Breast epithelium (tissue), 3 donors: Measurements from ENCODE around the gene RANBP1.

Experiments used
- POLR2AphosphoS5 ChIP-seq, 3 donors: sonication (generic); formaldehyde crosslinking; IDR thresholded peaks; one replicate each; pipeline ENCODE4 v1.6.1; 2017; ENCODE audit warnings: antibody characterized with exemption in 3 of 3
- TF ChIP-seq, protein P1 (sequence below), 3 donors: fragments of 450-650 bp; IDR thresholded peaks; one replicate each; pipeline ENCODE4 v1.5.1; 2016 to 2017; ENCODE audit warnings: antibody characterized with exemption in 3 of 3, mild to moderate bottlenecking in 3 of 3, moderate library complexity in 3 of 3

DNA sequence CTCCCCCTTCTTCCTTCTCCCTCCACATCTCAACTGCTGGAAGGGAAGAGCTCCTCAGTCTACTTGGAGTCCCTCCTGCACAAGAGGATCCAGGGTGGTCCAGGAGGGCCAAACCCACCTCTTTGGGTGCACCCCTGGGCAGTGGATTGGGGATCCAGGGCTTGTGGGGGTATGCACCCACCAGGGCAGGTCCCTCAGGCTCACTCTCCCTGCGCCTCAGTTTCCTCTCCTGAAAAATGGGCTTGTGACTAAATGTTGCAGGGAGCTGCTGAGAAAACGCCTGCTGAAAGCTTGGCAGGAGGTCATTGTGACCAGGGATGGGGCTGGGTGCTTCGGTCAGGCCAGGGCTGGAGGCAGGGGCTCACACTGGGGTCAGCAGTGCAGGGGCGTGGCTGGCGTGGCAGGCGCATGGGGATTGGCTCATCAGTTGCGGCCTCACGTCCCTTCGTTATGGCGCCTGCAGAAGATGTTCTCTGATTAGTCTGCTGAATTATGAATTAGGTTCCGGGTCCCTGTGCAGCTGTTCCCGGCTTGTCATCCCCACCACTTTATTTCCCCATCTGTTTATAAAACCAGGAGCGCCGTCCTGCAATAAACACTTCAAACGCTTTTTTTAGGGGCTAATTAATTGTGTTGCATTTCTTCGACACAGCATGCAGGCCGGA, 60.6 kb downstream of the RANBP1 start:
- TF ChIP-seq, protein P1, sequence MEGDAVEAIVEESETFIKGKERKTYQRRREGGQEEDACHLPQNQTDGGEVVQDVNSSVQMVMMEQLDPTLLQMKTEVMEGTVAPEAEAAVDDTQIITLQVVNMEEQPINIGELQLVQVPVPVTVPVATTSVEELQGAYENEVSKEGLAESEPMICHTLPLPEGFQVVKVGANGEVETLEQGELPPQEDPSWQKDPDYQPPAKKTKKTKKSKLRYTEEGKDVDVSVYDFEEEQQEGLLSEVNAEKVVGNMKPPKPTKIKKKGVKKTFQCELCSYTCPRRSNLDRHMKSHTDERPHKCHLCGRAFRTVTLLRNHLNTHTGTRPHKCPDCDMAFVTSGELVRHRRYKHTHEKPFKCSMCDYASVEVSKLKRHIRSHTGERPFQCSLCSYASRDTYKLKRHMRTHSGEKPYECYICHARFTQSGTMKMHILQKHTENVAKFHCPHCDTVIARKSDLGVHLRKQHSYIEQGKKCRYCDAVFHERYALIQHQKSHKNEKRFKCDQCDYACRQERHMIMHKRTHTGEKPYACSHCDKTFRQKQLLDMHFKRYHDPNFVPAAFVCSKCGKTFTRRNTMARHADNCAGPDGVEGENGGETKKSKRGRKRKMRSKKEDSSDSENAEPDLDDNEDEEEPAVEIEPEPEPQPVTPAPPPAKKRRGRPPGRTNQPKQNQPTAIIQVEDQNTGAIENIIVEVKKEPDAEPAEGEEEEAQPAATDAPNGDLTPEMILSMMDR (IDR thresholded peaks at IDR 0.05): no peak
- TF ChIP-seq POLR2AphosphoS5 (IDR thresholded peaks at IDR 0.05): no peak
